ENCODE results near the gene ATP11A.
A peak's percentile ranks its signal among the peaks of the same experiment; 100 is the strongest.
"Not testable (repeated sequence)": the region's sequence is repeated elsewhere in the genome, so short reads cannot be mapped to it uniquely, and the experiment has no call there.

The ATP11A gene

DNA sequence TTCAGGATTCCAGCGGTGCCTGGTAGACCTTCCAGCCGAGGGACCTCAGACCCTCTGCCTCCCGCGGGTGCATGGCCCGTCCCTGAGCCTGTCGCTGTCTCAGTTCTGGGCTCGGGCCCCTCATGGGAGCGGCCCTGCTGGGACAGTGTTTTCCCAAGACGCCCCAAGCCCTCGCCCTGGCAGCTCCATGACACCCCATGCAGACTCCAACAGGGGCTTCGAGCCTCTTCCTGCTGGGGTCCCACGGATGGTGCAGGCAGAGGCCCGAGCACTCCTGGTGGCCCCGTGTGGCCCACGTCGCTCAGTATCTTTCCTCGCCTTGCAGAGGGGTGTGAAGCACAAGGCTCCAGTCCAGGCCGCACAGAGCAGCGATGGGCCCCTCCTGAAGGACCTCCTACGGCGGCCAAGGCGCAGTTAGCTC lies 190.4 kb downstream of the ATP11A start:
- DNase-seq (ENCODE audit: low spot score): no peak

DNA sequence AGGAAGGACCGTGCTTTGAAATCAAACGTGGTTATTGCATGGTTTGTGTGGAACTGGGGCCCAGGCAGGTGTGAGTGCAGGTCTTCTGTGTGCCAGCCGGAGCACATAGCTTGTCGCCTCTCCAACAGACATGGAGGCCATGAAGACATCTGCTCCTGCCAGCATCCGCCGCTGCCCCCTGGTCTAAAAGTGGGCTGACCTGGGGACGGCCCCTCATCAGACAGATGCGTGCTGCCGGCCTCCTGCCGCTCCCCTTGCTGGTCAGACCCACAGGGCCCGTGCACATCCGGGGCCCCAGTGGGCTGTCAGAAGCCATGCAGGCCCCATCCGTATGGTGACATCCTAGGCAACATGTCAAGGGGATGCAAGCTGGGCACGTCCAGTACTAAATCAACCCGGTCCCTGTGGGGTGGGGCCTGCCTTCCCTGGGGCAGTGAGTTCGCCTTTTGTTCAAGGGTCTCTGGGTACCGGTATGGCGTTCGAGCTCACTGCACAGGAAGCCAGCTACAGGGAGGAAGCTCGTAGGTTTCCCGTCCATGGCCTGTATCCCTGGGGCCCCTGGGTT lies 191.2 kb downstream of the ATP11A start:
- DNase-seq (ENCODE audit: low spot score): no peak

- DNase-seq (ENCODE audit: low spot score): no peak
Measured at GRCh38 chr13:112881656-112882554, 192.1 kb downstream of the ATP11A start.

GRCh38 chr13:112882555-112883024 lies 192.8 kb downstream of the ATP11A start:
- DNase-seq (ENCODE audit: low spot score): no peak

- no peak for DNase-seq (ENCODE audit: low spot score)
Measured at GRCh38 chr13:112883241-112883945, 193.6 kb downstream of the ATP11A start.

DNA sequence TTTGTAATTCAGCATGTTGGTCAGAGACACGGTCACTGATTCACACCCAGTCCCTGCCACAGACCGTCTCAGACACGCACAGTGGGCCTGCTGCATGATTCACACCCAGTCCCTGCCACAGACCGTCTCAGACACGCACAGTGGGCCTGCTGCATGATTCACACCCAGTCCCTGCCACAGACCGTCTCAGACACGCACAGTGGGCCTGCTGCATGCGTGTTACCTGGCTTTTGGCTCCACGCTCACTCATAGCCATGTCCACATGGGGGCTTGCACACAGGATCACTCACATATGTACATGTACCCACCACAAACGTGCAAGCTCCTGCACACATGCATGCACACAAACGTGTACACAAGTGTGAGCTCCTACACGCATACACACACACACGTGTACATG lies 194.9 kb downstream of the ATP11A start:
- DNase-seq (ENCODE audit: low spot score): not testable (repeated sequence)

DNA sequence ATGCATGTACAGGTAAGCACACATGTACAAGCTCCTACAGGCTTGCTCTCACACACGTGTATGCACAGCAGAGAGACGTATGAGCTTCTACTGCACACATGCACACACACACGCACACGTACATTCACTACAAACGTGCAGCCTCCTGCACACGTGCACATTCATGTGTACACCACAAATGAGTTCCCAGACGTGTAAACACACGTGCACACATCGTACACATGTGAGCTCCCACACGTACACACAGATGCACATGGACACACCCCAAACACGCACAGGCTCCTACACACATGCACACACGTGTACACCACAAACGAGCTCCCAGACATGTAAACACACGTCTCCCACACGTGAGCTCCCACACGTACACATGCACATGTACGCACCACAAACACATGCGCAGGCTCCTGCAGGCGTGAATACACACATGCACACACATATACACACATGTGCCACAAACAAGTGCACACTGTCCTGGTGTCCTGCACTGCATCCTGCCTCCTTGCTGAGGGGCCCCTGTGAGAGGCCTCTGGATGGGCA lies 195.5 kb downstream of the ATP11A start:
- no peak for DNase-seq (ENCODE audit: low spot score)

GRCh38 chr13:112885782-112886268 lies 196.0 kb downstream of the ATP11A start:
- DNase-seq (ENCODE audit: low spot score): peak; percentile 93

GRCh38 chr13:112887151-112887550 lies 197.3 kb downstream of the ATP11A start:
- DNase-seq (ENCODE audit: low spot score): no peak

DNA sequence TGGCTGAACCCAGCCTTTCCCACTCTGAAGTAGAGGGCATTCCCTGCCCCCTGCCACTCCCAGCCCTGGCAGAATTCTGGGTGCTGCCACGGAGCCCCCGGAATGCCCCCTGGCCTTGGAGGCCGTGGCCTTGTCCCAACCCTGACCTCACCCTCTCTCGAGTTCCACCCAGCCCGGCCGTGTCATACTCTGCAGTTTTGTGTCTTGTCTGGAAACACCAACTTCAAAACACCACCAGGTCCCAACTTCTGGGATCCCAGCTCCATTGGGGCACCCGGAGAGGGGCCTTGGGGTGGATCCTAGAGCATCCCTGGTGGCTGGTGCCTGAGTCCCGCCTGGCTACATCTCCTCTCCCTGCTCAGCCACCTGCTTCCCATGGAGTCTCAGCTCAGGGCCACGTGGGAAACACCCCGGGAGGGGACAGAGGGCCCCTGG lies 197.7 kb downstream of the ATP11A start:
- DNase-seq (ENCODE audit: low spot score): no peak

DNA sequence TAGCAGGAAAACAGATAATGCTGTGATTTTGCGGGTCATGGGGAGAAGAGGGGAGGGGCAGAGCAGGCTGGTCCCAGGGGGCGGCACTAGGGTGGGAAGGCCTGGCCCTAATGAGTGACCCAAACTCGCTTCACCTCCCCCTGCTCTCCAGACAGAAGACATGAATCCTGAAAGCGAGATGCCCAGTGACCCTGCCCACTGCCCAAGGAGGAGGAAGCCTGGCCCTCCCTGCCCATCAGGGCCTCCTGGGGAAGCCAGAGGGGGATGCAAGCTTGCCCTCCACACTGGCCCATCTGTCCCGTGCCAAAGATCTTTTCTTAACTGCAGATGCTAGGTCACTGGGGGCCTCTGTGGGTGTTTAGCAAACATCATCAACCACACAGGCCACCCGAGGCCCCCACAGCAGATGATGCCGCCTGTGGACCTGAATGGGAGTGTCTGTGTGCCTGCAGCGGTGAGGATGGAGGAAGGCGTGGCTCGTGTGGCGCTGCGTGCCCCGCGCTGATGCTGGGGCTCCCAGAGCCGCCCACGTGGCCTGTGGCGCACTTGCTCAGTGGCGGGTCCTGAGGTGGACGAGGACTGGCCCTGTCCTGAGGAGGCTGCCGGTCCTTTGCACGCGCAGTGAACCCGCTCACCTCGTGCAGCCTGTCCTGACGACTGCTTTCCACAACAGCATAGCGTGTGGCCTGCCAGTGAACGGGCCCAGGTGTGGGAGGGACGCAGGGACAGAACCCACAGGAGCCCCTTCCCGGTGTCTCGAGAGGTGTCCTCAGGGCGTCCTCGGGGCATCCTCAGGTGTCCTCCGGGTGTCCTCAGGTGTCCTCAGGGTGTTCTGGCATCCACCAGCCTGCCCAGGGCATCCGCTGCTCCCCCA lies 198.6 kb downstream of the ATP11A start:
- DNase-seq (ENCODE audit: low spot score): no peak

DNA sequence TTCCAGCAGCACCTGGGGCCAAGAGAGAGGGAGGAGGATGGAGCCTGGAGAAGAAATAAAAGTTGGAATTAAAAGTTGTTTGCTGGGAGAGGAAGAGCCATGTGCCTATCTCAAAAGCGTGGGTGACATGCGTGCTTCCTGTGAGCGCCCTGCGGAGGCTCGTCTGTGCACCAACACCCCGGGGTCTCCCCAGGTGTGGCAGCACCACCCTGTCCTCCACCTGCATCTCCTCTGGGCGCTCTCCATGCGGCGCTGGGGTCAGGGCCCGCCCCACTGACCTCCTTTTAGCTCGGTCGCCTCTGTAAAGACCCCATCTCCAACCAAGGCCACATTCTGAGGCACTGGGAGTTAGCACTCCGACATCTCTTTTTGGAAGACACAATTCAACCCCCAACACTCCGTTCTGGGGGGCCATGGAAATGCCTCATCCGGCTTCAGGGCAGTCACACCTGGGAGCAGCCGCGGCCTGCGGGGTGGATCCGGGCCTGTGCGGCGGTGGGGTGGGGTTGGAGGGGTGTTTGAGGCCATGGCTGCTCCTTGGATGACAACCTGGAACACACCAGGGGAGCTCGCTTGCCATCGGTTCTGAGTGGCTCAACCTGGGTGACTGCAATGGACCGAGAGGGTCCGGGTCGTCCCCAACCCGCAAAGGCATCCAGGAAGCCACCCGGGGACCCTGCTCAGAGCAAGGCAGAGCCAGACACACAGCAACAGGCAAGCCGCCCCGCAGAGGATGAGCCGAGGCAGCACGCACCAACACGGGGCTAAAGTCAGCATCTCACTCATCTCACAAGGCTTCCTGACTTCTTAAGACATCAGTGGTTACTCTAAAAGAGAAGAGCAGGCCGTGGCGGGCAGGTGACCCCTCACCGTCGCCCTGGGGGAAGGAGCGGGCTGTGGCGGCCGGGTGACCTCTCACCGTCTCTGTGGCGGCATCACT lies 199.8 kb downstream of the ATP11A start:
- no peak for DNase-seq (ENCODE audit: low spot score)

- no peak for DNase-seq (ENCODE audit: low spot score)
Measured at GRCh38 chr13:112890316-112891145, 200.7 kb downstream of the ATP11A start.

DNA sequence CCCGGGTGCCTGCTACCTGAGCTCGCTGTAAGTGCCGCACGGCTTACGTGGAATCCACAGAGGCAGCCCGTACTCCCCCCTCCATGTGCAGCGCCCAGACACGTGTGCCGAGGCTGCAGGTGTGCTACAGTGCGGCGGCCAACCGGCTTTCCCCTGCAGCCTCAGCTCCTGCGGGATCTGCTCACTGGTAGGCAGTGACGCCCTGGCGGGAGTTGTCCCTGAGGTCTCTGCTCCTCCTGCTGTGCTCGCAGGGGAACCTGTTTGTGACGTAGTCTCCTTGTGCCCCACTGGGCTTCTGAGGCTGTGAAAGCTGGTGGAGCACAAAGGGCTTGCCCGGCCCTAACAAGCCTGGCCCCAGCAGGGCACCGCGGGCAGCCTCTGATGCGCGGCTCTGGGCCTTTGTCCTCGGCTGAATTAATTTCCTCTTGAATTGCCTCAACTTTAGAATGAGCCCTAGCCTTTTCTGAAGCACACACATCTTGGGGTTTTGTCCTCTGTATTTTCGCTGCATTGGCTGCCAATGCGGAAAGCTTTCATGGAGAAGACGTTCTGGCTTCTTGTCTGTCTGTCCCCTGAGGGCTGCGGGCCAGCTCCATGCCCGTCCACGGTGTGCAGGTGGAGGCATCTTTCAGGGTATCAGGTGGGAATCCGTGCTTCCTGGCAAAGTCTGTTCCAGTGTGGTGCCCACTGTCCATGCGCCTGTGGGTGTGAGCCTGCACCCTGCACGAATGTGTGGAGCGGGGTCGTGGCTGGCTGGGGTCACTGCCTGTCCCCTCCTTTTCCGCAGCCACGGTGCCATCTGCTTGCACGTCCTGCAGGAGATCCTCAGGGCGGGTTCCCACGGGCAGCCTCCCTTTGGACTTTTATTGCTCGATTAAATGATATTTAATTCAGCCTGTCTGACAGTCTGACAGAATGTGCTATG lies 201.9 kb downstream of the ATP11A start:
- DNase-seq (ENCODE audit: low spot score): no peak

- DNase-seq (ENCODE audit: low spot score): no peak
Measured at GRCh38 chr13:112892426-112893206, 202.8 kb downstream of the ATP11A start.

GRCh38 chr13:112893207-112893569 lies 203.3 kb downstream of the ATP11A start:
- no peak for DNase-seq (ENCODE audit: low spot score)

Measured in hepatic stellate cell (primary cell).